ENCODE data around the gene INPP4B. TPM values are rescaled to one million over a fixed set of nuclear protein-coding genes. Genes with fewer than 3 reads are reported as not detected.

Gene INPP4B
- total and polyA plus RNA-seq, 2 experiments from 2014 or later = 4.6 to 5.5 TPM

DNA sequence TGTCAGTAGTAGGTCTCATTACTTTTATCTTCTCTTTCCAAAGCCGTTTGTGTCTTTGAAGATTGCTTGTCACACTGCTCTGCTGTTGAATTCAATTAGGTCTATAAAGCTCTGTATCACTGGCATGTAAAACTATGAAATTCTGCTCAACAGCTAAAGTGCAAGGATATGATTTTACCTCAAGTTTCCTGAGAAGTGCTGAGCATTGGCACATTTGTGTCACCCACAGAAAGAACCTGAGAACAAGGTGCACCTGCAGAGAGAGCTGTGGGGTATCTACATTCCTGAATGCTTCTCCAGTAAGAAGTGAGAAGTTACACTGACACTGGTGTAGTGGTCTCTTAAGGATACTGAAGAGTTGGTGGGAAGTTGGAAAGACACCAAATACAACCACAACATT lies 274.0 kb downstream of the INPP4B start:
- Histone ChIP-seq H3K27ac (no peak overlapping the region), H3K27me3 (no peaks in the 10 kb centered on the region), H3K36me3 (no peaks in the 10 kb centered on the region), H3K9me3 (ENCODE audit: low read depth) (no peaks in the 10 kb centered on the region), H3K4me3 (no peak overlapping the region), H3K4me1 (ENCODE audit: low read depth) (peaks cover 12% of the 10 kb centered on the region)
- DNase-seq (ENCODE audit: low read depth in 1 of 2, low spot score in 1 of 2) = no peak
- TF ChIP-seq, protein P1, sequence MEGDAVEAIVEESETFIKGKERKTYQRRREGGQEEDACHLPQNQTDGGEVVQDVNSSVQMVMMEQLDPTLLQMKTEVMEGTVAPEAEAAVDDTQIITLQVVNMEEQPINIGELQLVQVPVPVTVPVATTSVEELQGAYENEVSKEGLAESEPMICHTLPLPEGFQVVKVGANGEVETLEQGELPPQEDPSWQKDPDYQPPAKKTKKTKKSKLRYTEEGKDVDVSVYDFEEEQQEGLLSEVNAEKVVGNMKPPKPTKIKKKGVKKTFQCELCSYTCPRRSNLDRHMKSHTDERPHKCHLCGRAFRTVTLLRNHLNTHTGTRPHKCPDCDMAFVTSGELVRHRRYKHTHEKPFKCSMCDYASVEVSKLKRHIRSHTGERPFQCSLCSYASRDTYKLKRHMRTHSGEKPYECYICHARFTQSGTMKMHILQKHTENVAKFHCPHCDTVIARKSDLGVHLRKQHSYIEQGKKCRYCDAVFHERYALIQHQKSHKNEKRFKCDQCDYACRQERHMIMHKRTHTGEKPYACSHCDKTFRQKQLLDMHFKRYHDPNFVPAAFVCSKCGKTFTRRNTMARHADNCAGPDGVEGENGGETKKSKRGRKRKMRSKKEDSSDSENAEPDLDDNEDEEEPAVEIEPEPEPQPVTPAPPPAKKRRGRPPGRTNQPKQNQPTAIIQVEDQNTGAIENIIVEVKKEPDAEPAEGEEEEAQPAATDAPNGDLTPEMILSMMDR (IDR thresholded peaks at IDR 0.05; ENCODE audit: low read depth, low read length) = no peak

DNA sequence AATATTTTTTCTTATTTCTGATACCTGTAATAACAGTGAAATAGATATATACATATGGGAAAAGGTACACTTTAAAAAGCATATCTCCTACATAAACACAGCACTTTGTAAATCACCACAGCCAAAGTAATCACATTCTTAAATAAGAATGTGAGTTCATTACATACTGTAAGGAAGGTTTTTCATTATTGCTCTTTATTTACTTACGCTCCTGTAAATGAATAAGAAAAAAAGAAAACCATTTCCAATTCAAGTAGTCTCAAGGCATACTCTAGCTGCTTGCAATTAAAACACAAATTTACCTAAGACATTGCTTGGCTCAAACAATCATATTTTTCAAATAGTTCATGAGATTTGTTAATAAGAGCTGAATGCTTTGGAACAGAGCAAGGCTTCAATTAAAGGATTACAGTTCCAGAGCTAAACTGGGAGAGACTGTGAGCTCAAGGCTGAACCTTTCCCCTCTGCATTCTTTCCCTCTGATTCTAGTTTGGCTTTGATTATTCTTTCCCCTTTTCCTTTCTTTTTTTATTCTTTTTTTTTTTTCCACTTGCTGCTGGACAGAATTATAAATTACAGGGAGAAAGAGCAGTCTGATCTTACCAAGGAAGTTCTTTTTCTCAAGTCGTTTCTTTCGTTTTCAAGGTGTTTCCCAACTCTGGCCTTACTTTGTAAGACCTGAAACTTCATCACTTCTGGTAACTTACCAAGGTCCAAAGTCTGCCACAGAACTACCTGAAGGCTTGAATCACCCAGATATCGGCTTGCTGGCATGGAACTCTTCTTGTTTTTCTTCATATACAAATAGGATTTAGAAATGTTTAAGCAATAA lies 278.3 kb downstream of the INPP4B start:
- Histone ChIP-seq H3K27ac (no peak overlapping the region), H3K36me3 (no peaks in the 10 kb centered on the region), H3K4me3 (no peak overlapping the region), H3K27me3 (no peaks in the 10 kb centered on the region), H3K4me1 (ENCODE audit: low read depth) (peaks cover 14% of the 10 kb centered on the region), H3K9me3 (ENCODE audit: low read depth) (no peaks in the 10 kb centered on the region)
- DNase-seq (ENCODE audit: low read depth in 1 of 2, low spot score in 1 of 2) = no peak
- TF ChIP-seq, protein P1 (IDR thresholded peaks at IDR 0.05; ENCODE audit: low read depth, low read length) = no peak

- Histone ChIP-seq H3K4me1 (ENCODE audit: low read depth) (peaks cover 14% of the 10 kb centered on the region), H3K36me3 (no peaks in the 10 kb centered on the region), H3K9me3 (ENCODE audit: low read depth) (no peaks in the 10 kb centered on the region), H3K27me3 (no peaks in the 10 kb centered on the region), H3K27ac (no peak overlapping the region), H3K4me3 (no peak overlapping the region)
- DNase-seq (ENCODE audit: low read depth in 1 of 2, low spot score in 1 of 2) = peak in 1 of 2 donors; percentile 20
- TF ChIP-seq, protein P1 (IDR thresholded peaks at IDR 0.05; ENCODE audit: low read depth, low read length) = no peak
Measured at GRCh38 chr4:142567199-142567598, 278.9 kb downstream of the INPP4B start.

GRCh38 chr4:142566777-142567176 lies 279.3 kb downstream of the INPP4B start:
- Histone ChIP-seq H3K27me3 (no peaks in the 10 kb centered on the region), H3K4me1 (ENCODE audit: low read depth) (peaks cover 14% of the 10 kb centered on the region), H3K4me3 (no peak overlapping the region), H3K36me3 (no peaks in the 10 kb centered on the region), H3K27ac (no peak overlapping the region), H3K9me3 (ENCODE audit: low read depth) (no peaks in the 10 kb centered on the region)
- TF ChIP-seq, protein P1 (IDR thresholded peaks at IDR 0.05; ENCODE audit: low read depth, low read length) = no peak
- no peak for DNase-seq (ENCODE audit: low read depth in 1 of 2, low spot score in 1 of 2)

- H3K4me3 ChIP-seq = no peak overlapping the region
- H3K36me3 ChIP-seq = no peaks in the 10 kb centered on the region
- no peaks in the 10 kb centered on the region for H3K9me3 ChIP-seq (ENCODE audit: low read depth)
- H3K27me3 ChIP-seq = no peaks in the 10 kb centered on the region
- TF ChIP-seq, protein P1 (IDR thresholded peaks at IDR 0.05; ENCODE audit: low read depth, low read length) = no peak
- no peak overlapping the region for H3K27ac ChIP-seq
- peaks cover 14% of the 10 kb centered on the region for H3K4me1 ChIP-seq (ENCODE audit: low read depth)
- DNase-seq (ENCODE audit: low read depth in 1 of 2, low spot score in 1 of 2) = no peak
Measured at GRCh38 chr4:142566243-142566642, 279.9 kb downstream of the INPP4B start.
